Pulmonary artery endothelial cell (primary cell): Measurements from ENCODE around the gene GIPC3. TPM values are rescaled to one million over a fixed set of nuclear protein-coding genes. Genes with fewer than 3 reads are reported as not detected.

Experiments
- DNase-seq: peaks from one replicate; pipeline ENCODE4 v3.0.0-alpha.2; 2011; ENCODE audit warnings: low read depth, low spot score
- total RNA-seq: library from RNA; depleted of rRNA; stranded (reverse); fragments of >200 nt; gene quantifications from 2 replicates; pipeline ENCODE4 v1.2.3, GENCODE V29; 2014

GIPC3 gene
- total RNA-seq, 1 donor from 2014 or later: 0.53 TPM

GRCh38 chr19:3637621-3638020 is 52.3 kb downstream of the GIPC3 start:
- DNase-seq: no peak

- no peak for DNase-seq
Measured at GRCh38 chr19:3638208-3639193, 53.2 kb downstream of the GIPC3 start.

- no peak for DNase-seq
Measured at GRCh38 chr19:3639479-3639878, 54.2 kb downstream of the GIPC3 start.

GRCh38 chr19:3641515-3642269 is 56.4 kb downstream of the GIPC3 start:
- DNase-seq: no peak

GRCh38 chr19:3642296-3642695 is 57.0 kb downstream of the GIPC3 start:
- DNase-seq: no peak

Other genes with a start within 250 kb of the GIPC3 start
- 31.9 and 35.5 TPM in 2 replicates for gene NFIC, start 218.9 kb upstream of the GIPC3 start, total RNA-seq
- gene SMIM24, start 105.0 kb upstream of the GIPC3 start, total RNA-seq: not detected in 2 replicates
- gene SMIM44, start 102.0 kb upstream of the GIPC3 start, total RNA-seq: not detected in 2 replicates
- gene DOHH, start 84.8 kb upstream of the GIPC3 start, total RNA-seq: 15.6 and 22.4 TPM in 2 replicates
- gene FZR1, start 79.2 kb upstream of the GIPC3 start, total RNA-seq: 46.1 and 46.6 TPM in 2 replicates
- gene TEKTIP1, start 46.3 kb upstream of the GIPC3 start, total RNA-seq: not detected in 2 replicates
- gene MFSD12, start 27.9 kb upstream of the GIPC3 start, total RNA-seq: 65.7 and 72.8 TPM in 2 replicates
- 91.2 and 99.7 TPM in 2 replicates for gene HMG20B, start 12.5 kb upstream of the GIPC3 start, total RNA-seq
- 0.66 and 0.67 TPM in 2 replicates for gene TBXA2R, start 21.4 kb downstream of the GIPC3 start, total RNA-seq
- 33.8 and 41.9 TPM in 2 replicates for gene CACTIN, start 41.3 kb downstream of the GIPC3 start, total RNA-seq
- gene PIP5K1C, start 115.0 kb downstream of the GIPC3 start, total RNA-seq: 15.4 and 22.5 TPM in 2 replicates
- not detected in 2 replicates for gene TJP3, start 122.9 kb downstream of the GIPC3 start, total RNA-seq
- 17.5 and 29.0 TPM in 2 replicates for gene APBA3, start 176.2 kb downstream of the GIPC3 start, total RNA-seq
- 41.2 and 49.6 TPM in 2 replicates for gene MRPL54, start 177.2 kb downstream of the GIPC3 start, total RNA-seq
- gene RAX2, start 186.8 kb downstream of the GIPC3 start, total RNA-seq: not detected in 2 replicates
- under 0.01 TPM in 1 of 2 replicates, not detected in the other for gene MATK, start 200.9 kb downstream of the GIPC3 start, total RNA-seq